Psoas muscle (tissue), 8 donors: ENCODE measurements around the gene MAML3. TPM values are rescaled to one million over a fixed set of nuclear protein-coding genes. Genes with fewer than 3 reads are reported as not detected.

Source experiments
- ATAC-seq, 4 donors: fragments of 200-7000 bp; cut with Tn5 transposase; one replicate each; pipeline ENCODE4 v1.9.1; 2020; ENCODE audit warnings: moderate library complexity in 3 of 4, mild to moderate bottlenecking in 2 of 4
- DNase-seq, 2 donors: peaks; one replicate each; pipeline ENCODE4 v3.0.0-alpha.2; 2020
- H3K27ac ChIP-seq: fragments of 200-600 bp; one replicate; pipeline ENCODE4 v1.8.0; 2022
- H3K27me3 ChIP-seq, 3 donors: fragments of 200-600 bp in 1 of 3; one replicate each; pipeline versions ENCODE4 v1.6.1 to v1.8.0; 2013 to 2022; ENCODE audit warnings: low read length in 2 of 3, mild to moderate bottlenecking in 2 of 3, moderate library complexity in 1 of 3; ENCODE audit not compliant: insufficient read depth in 3 of 3
- H3K36me3 ChIP-seq, 2 donors: fragments of 200-600 bp in 1 of 2; one replicate each; pipeline versions ENCODE4 v1.6.1 to v1.8.0; 2013 to 2022; ENCODE audit warnings: low read depth in 1 of 2, mild to moderate bottlenecking in 1 of 2, moderate library complexity in 1 of 2; ENCODE audit not compliant: insufficient read depth in 1 of 2
- H3K4me1 ChIP-seq: fragments of 200-600 bp; one replicate; pipeline ENCODE4 v1.8.0; 2022
- H3K4me3 ChIP-seq: fragments of 200-600 bp; one replicate; pipeline ENCODE4 v1.8.0; 2022; ENCODE audit warnings: mild to moderate bottlenecking
- H3K9me3 ChIP-seq: fragments of 200-600 bp; one replicate; pipeline ENCODE4 v1.8.0; 2022
- WGBS, 3 donors: extraction: QIAGEN DNeasy Blood & Tissue Kit; methylation state at CpG; one replicate each; pipeline versions ENCODE4 v1.1.6 to v1.1.7; 2013; 5-methylcytosine and 5-hydroxymethylcytosine counted together
- intact Hi-C, 2 donors: fragments of 100-400 bp; cut with DNase I; formaldehyde crosslinking; loops; one replicate each; pipeline versions ENCODE4 v1.11.0 to v1.14.2; 2022
- polyA plus RNA-seq, 3 donors: library from polyadenylated mRNA; stranded (reverse); fragments of 200-250 nt; gene quantifications; one replicate each; pipeline ENCODE4 v1.2.3, GENCODE V29; 2013
- total RNA-seq, 4 donors: library from RNA; stranded (reverse); fragmentation: NEBNext Ultra II Directional in 2 of 4; extraction: Animal tissue kit (Norgen Biotek cat#: 25700) in 2 of 4; gene quantifications; one replicate each; pipeline versions ENCODE4 v1.2.1 to v1.2.4, GENCODE V29; 2021 to 2023
- TF ChIP-seq, protein P1 (sequence below): fragments of 200-600 bp; IDR thresholded peaks from one replicate; pipeline ENCODE4 v1.8.0; 2022; ENCODE audit warnings: antibody characterized with exemption
- donor health status: healthy with polysubstance abuse.
- donor health status: DM: no; HTN: no; CAD: no; lungs with moderate emphysema.
- donor health status: Bipolar disorder and iron deficiency.
- donor health status: healthy.
- donor health status: DM: yes; HTN: yes; CAD: no.
- donor health status: DM: no; HTN: no; CAD: no.
- donor health status: DM: no; HTN: no; CAD: no.
- donor health status: DM: yes; HTN: yes; CAD: no.

Gene MAML3
- total and polyA plus RNA-seq, 7 donors: 0.43 to 2.7 (median 0.74) TPM

DNA sequence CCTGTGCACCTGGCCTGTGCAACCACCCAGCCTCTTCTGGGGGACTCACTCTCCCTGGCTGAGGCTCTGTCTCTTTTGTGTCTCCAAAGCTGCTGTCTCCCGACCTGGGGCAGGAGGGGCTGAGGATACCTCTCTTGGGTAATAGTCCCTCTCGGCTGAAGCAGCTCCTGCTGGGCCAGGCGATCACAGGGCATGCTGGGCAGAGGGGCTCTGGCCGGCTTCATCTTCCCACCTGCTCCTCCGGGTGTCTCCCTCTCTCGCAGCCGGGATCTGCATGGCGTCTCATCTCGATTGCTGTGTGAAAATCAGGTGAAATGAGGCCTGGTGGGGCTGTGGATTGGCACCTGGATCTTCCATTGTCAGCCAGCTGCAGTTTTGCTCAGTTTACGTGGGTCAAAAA, 435.2 kb downstream of the MAML3 start:
- Histone ChIP-seq H3K27me3 (no peaks in the 10 kb centered on the region), H3K36me3 (no peaks in the 10 kb centered on the region), H3K9me3 (no peaks in the 10 kb centered on the region), H3K4me3 (no peak overlapping the region), H3K4me1 (peaks cover 13% of the 10 kb centered on the region), H3K27ac (no peak overlapping the region)
- 83 to 87% (median 85%) methylated on average over 10 of the region's 10 CpGs for WGBS, 3 donors
- TF ChIP-seq, protein P1, sequence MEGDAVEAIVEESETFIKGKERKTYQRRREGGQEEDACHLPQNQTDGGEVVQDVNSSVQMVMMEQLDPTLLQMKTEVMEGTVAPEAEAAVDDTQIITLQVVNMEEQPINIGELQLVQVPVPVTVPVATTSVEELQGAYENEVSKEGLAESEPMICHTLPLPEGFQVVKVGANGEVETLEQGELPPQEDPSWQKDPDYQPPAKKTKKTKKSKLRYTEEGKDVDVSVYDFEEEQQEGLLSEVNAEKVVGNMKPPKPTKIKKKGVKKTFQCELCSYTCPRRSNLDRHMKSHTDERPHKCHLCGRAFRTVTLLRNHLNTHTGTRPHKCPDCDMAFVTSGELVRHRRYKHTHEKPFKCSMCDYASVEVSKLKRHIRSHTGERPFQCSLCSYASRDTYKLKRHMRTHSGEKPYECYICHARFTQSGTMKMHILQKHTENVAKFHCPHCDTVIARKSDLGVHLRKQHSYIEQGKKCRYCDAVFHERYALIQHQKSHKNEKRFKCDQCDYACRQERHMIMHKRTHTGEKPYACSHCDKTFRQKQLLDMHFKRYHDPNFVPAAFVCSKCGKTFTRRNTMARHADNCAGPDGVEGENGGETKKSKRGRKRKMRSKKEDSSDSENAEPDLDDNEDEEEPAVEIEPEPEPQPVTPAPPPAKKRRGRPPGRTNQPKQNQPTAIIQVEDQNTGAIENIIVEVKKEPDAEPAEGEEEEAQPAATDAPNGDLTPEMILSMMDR: no peak
- ATAC-seq (no peak), DNase-seq (no peak)
- intact Hi-C loops: no loop called here

DNA sequence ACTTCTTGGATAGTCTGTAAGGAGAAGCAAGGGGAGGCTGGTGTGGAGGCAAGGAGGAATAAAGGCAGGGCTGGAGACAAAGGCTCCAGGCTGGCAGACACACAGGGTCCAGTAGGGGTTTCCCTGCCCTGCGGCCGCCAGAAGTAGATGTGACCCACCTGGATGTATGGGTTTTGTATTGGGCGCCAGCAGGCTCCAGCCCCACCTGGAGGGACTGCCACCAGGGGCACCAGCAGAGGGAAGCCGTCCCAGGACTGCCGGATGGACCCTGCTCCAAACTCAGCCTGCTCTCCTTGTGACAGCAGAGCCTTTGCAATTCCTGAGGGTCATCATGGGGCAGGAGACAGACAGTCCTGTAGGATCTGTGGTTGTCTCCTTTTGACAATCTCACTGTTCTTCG, 435.6 kb downstream of the MAML3 start:
- peaks cover 13% of the 10 kb centered on the region for H3K4me1 ChIP-seq
- H3K4me3 ChIP-seq: no peak overlapping the region
- no peaks in the 10 kb centered on the region for H3K27me3 ChIP-seq
- DNase-seq (no peak), ATAC-seq (no peak)
- H3K9me3 ChIP-seq: no peaks in the 10 kb centered on the region
- no peaks in the 10 kb centered on the region for H3K36me3 ChIP-seq
- no peak overlapping the region for H3K27ac ChIP-seq
- intact Hi-C loops: no loop called here
- TF ChIP-seq, protein P1: no peak
- WGBS, 3 donors: 95 to 98% (median 98%) methylated on average over 6 of the region's 6 CpGs

DNA sequence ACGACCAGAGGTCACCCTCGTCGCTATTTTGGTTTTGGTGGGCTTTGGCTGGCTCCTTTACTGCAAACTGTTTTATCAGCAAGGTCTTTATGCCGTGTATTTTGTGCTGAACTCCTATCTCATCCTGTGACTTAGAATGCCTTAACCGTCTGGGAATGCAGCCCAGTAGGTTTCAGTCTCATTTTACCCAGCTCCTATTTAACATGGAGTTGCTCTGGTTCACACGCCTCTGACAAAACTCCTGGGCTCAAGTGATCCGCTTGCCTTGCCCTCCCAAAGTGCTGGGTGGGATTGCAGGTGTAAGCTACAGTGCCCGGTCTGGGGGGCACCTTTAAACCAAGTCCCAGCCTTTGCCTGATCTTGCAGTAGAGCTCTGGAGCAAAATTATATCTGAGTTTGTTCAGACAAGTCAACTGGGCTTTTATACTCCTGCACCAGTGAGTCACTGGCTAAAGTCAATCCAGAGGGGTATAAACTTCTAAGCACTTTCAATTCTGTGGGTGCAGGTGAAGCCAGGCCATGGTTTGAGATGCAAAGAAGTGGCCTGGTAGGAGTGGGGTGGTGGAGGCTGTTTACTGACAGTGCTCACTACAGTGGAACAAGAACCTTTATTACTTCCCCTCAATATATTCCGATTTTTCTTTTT, 438.1 kb downstream of the MAML3 start:
- no peaks in the 10 kb centered on the region for H3K36me3 ChIP-seq
- H3K27me3 ChIP-seq: no peaks in the 10 kb centered on the region
- H3K4me1 ChIP-seq: peaks cover 25% of the 10 kb centered on the region
- H3K9me3 ChIP-seq: no peaks in the 10 kb centered on the region
- TF ChIP-seq, protein P1: no peak
- WGBS, 3 donors: 44 to 71% (median 44%) methylated on average over 9 of the region's 9 CpGs
- peak overlapping the region; percentile 64 for H3K27ac ChIP-seq
- no peak overlapping the region for H3K4me3 ChIP-seq
- DNase-seq (no peak), ATAC-seq (peak; percentile 44 to 80 (median 64))
- intact Hi-C loops: no loop called here

DNA sequence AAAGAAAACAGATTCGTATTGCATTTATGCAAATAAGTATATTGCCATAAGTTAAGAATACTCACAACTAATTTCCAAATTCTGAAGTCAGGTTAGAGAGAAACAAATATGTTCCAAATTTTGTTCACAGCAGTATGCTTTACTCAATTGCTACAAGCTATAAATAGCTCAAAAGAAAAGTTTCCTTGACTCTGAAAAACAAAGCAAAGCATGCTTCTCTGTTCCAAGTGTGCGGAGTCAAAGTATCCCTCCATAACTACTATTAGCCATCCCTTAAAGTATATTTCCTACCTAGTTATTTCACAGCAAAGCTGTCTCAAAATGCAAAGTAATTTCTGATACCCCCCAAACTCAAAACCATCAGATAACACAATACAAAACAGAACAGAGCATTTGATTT, 441.1 kb downstream of the MAML3 start:
- Histone ChIP-seq H3K27me3 (no peaks in the 10 kb centered on the region), H3K9me3 (no peaks in the 10 kb centered on the region), H3K4me3 (no peak overlapping the region), H3K36me3 (peaks cover 0 to 6% of the 10 kb centered on the region in 2 donors), H3K4me1 (peaks cover 30% of the 10 kb centered on the region), H3K27ac (no peak overlapping the region)
- DNase-seq: no peak
- TF ChIP-seq, protein P1: no peak
- intact Hi-C loops: no loop called here
- 66 to 76% (median 72%) methylated on average over 2 of the region's 2 CpGs for WGBS, 3 donors
- no peak for ATAC-seq

DNA sequence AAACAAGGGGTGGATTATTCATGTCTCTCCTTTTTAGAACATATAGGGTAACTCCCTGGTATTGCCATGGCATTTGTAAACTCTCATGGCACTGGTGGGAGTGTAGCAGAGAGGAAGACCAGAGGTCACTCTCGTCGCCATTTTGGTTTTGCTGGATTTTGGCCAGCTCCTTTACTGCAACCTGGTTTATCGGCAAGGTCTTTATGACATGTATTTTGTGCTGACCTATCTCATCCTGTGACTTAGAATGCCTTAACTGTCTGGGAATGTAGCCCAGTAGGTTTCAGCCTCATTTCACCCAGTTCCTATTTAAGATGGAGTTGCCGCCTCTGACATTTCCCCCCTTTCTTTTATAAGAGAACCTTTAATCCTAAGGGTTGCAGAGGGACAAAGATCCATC, 442.5 kb downstream of the MAML3 start:
- Histone ChIP-seq H3K27ac (peak overlapping the region; percentile 30), H3K4me3 (no peak overlapping the region), H3K4me1 (peaks cover 30% of the 10 kb centered on the region), H3K27me3 (no peaks in the 10 kb centered on the region), H3K9me3 (no peaks in the 10 kb centered on the region), H3K36me3 (peaks cover 0 to 10% of the 10 kb centered on the region in 2 donors)
- TF ChIP-seq, protein P1: no peak
- 50 to 82% (median 57%) methylated on average over 4 of the region's 4 CpGs for WGBS, 3 donors
- no peak for DNase-seq
- intact Hi-C loops: no loop called here
- peak in 1 of 4 donors; percentile 62 for ATAC-seq
